Stimulated activated effector memory CD8-positive, alpha-beta T cell treated with anti-CD3 and anti-CD28 coated beads, Interleukin-12 subunit alpha, Interleukin-12 subunit beta, amount 100 ng/mL, for 72 hours (primary cell): ENCODE measurements around the gene SHISA6.
"Not testable (repeated sequence)": the region's sequence is repeated elsewhere in the genome, so short reads cannot be mapped to it uniquely, and the experiment has no call there.

Experiments used
- ATAC-seq: fragments of 150-1000 bp; cut with Tn5 transposase; 2 replicates; pipeline ENCODE4 v1.10.0; 2021
- DNase-seq, 2 donors: peaks; one replicate each; pipeline ENCODE4 v3.0.0; 2021 to 2022; ENCODE audit warnings: low spot score in 2 of 2
- H3K27ac Mint-ChIP-seq: one replicate; pipeline ENCODE4 v1.8.0; 2022; ENCODE audit warnings: mild to moderate bottlenecking, mixed read lengths
- H3K36me3 Mint-ChIP-seq: one replicate; pipeline ENCODE4 v1.8.0; 2022; ENCODE audit warnings: mild to moderate bottlenecking, mixed read lengths
- H3K4me1 Mint-ChIP-seq: one replicate; pipeline ENCODE4 v1.8.0; 2022; ENCODE audit warnings: mixed read lengths
- H3K4me3 Mint-ChIP-seq: one replicate; pipeline ENCODE4 v1.8.0; 2022; ENCODE audit warnings: mild to moderate bottlenecking, mixed read lengths
- H3K9me3 Mint-ChIP-seq: one replicate; pipeline ENCODE4 v1.8.0; 2022; ENCODE audit warnings: mixed read lengths

The SHISA6 gene

GRCh38 chr17:11304568-11304967 is 63.6 kb downstream of the SHISA6 start:
- Mint-ChIP-seq H3K9me3 (no peaks in the 10 kb centered on the region), H3K36me3 (no peaks in the 10 kb centered on the region), H3K4me1 (no peaks in the 10 kb centered on the region), H3K4me3 (no peak overlapping the region), H3K27ac (no peak overlapping the region)
- DNase-seq (no peak), ATAC-seq (no peak)

GRCh38 chr17:11305524-11305923 is 64.5 kb downstream of the SHISA6 start:
- Mint-ChIP-seq H3K4me1 (no peaks in the 10 kb centered on the region), H3K9me3 (peaks cover 5% of the 10 kb centered on the region), H3K27ac (no peak overlapping the region), H3K4me3 (no peak overlapping the region), H3K36me3 (no peaks in the 10 kb centered on the region)
- DNase-seq: no peak
- no peak for ATAC-seq

GRCh38 chr17:11308531-11308930 is 67.5 kb downstream of the SHISA6 start:
- H3K27ac Mint-ChIP-seq: no peak overlapping the region
- H3K4me3 Mint-ChIP-seq: no peak overlapping the region
- DNase-seq (no peak), ATAC-seq (no peak)
- peaks cover 5% of the 10 kb centered on the region for H3K9me3 Mint-ChIP-seq
- no peaks in the 10 kb centered on the region for H3K4me1 Mint-ChIP-seq
- no peaks in the 10 kb centered on the region for H3K36me3 Mint-ChIP-seq

GRCh38 chr17:11309033-11309432 is 68.0 kb downstream of the SHISA6 start:
- DNase-seq (no peak), ATAC-seq (no peak)
- no peaks in the 10 kb centered on the region for H3K4me1 Mint-ChIP-seq
- H3K27ac Mint-ChIP-seq: no peak overlapping the region
- H3K4me3 Mint-ChIP-seq: no peak overlapping the region
- peaks cover 5% of the 10 kb centered on the region for H3K9me3 Mint-ChIP-seq
- H3K36me3 Mint-ChIP-seq: no peaks in the 10 kb centered on the region

- Mint-ChIP-seq H3K4me1 (no peaks in the 10 kb centered on the region), H3K4me3 (no peak overlapping the region), H3K27ac (no peak overlapping the region), H3K9me3 (peaks cover 5% of the 10 kb centered on the region), H3K36me3 (no peaks in the 10 kb centered on the region)
- ATAC-seq (no peak), DNase-seq (no peak)
Observed at GRCh38 chr17:11309850-11310249, 68.8 kb downstream of the SHISA6 start.

- H3K36me3 Mint-ChIP-seq, DNase-seq, H3K27ac Mint-ChIP-seq, H3K4me3 Mint-ChIP-seq, ATAC-seq, H3K4me1 Mint-ChIP-seq, H3K9me3 Mint-ChIP-seq: not testable (repeated sequence)
Observed at GRCh38 chr17:11316451-11316850, 75.4 kb downstream of the SHISA6 start.

- peaks cover 8% of the 10 kb centered on the region for H3K9me3 Mint-ChIP-seq
- no peak overlapping the region for H3K27ac Mint-ChIP-seq
- no peaks in the 10 kb centered on the region for H3K36me3 Mint-ChIP-seq
- ATAC-seq (no peak), DNase-seq (no peak)
- H3K4me3 Mint-ChIP-seq: no peak overlapping the region
- no peaks in the 10 kb centered on the region for H3K4me1 Mint-ChIP-seq
Observed at GRCh38 chr17:11318207-11318606, 77.2 kb downstream of the SHISA6 start.

GRCh38 chr17:11319894-11320293 is 78.9 kb downstream of the SHISA6 start:
- peaks cover 12% of the 10 kb centered on the region for H3K9me3 Mint-ChIP-seq
- H3K27ac Mint-ChIP-seq: no peak overlapping the region
- DNase-seq (no peak), ATAC-seq (no peak)
- no peaks in the 10 kb centered on the region for H3K4me1 Mint-ChIP-seq
- H3K36me3 Mint-ChIP-seq: no peaks in the 10 kb centered on the region
- no peak overlapping the region for H3K4me3 Mint-ChIP-seq

- Mint-ChIP-seq H3K4me3 (no peak overlapping the region), H3K36me3 (no peaks in the 10 kb centered on the region), H3K4me1 (no peaks in the 10 kb centered on the region), H3K27ac (no peak overlapping the region), H3K9me3 (peaks cover 9% of the 10 kb centered on the region)
- ATAC-seq (no peak), DNase-seq (no peak)
Observed at GRCh38 chr17:11324021-11324420, 83.0 kb downstream of the SHISA6 start.

- Mint-ChIP-seq H3K4me3 (no peak overlapping the region), H3K9me3 (peaks cover 4% of the 10 kb centered on the region), H3K36me3 (no peaks in the 10 kb centered on the region), H3K27ac (no peak overlapping the region), H3K4me1 (no peaks in the 10 kb centered on the region)
- DNase-seq (no peak), ATAC-seq (no peak)
Observed at GRCh38 chr17:11324846-11325420, 83.9 kb downstream of the SHISA6 start.

- Mint-ChIP-seq H3K4me3 (no peak overlapping the region), H3K27ac (no peak overlapping the region), H3K4me1 (no peaks in the 10 kb centered on the region), H3K36me3 (no peaks in the 10 kb centered on the region), H3K9me3 (peaks cover 4% of the 10 kb centered on the region)
- DNase-seq (no peak), ATAC-seq (no peak)
Observed at GRCh38 chr17:11326492-11326891, 85.5 kb downstream of the SHISA6 start.

- DNase-seq (no peak), ATAC-seq (no peak)
- H3K27ac Mint-ChIP-seq: no peak overlapping the region
- peaks cover 7% of the 10 kb centered on the region for H3K9me3 Mint-ChIP-seq
- H3K36me3 Mint-ChIP-seq: no peaks in the 10 kb centered on the region
- no peaks in the 10 kb centered on the region for H3K4me1 Mint-ChIP-seq
- no peak overlapping the region for H3K4me3 Mint-ChIP-seq
Observed at GRCh38 chr17:11328770-11329169, 87.8 kb downstream of the SHISA6 start.

GRCh38 chr17:11330006-11330405 is 89.0 kb downstream of the SHISA6 start:
- Mint-ChIP-seq H3K27ac (no peak overlapping the region), H3K4me1 (no peaks in the 10 kb centered on the region), H3K9me3 (peaks cover 3% of the 10 kb centered on the region), H3K4me3 (no peak overlapping the region), H3K36me3 (no peaks in the 10 kb centered on the region)
- ATAC-seq: no peak
- DNase-seq: no peak

- Mint-ChIP-seq H3K27ac (no peak overlapping the region), H3K36me3 (no peaks in the 10 kb centered on the region), H3K4me1 (no peaks in the 10 kb centered on the region), H3K9me3 (peaks cover 3% of the 10 kb centered on the region), H3K4me3 (no peak overlapping the region)
- DNase-seq: no peak
- no peak for ATAC-seq
Observed at GRCh38 chr17:11330826-11331225, 89.8 kb downstream of the SHISA6 start.

GRCh38 chr17:11331547-11332513 is 90.8 kb downstream of the SHISA6 start:
- ATAC-seq: no peak
- Mint-ChIP-seq H3K9me3 (peaks cover 3% of the 10 kb centered on the region), H3K4me1 (no peaks in the 10 kb centered on the region), H3K4me3 (no peak overlapping the region), H3K27ac (no peak overlapping the region), H3K36me3 (no peaks in the 10 kb centered on the region)
- DNase-seq: no peak

GRCh38 chr17:11332706-11333105 is 91.7 kb downstream of the SHISA6 start:
- DNase-seq (no peak), ATAC-seq (no peak)
- Mint-ChIP-seq H3K9me3 (peaks cover 3% of the 10 kb centered on the region), H3K27ac (no peak overlapping the region), H3K4me1 (no peaks in the 10 kb centered on the region), H3K4me3 (no peak overlapping the region), H3K36me3 (no peaks in the 10 kb centered on the region)
